Hematopoietic multipotent progenitor cell treated with erythropoietin and hydrocortisone succinate and interleukin-3 and kit ligand, for 6 days (in vitro differentiated cells): ENCODE results near the gene CTPS1.
A peak's percentile ranks its signal among the peaks of the same experiment; 100 is the strongest.

Source experiments
- DNase-seq: peaks from one replicate; pipeline ENCODE4 v3.0.0-alpha.2; 2015

Gene CTPS1

DNA sequence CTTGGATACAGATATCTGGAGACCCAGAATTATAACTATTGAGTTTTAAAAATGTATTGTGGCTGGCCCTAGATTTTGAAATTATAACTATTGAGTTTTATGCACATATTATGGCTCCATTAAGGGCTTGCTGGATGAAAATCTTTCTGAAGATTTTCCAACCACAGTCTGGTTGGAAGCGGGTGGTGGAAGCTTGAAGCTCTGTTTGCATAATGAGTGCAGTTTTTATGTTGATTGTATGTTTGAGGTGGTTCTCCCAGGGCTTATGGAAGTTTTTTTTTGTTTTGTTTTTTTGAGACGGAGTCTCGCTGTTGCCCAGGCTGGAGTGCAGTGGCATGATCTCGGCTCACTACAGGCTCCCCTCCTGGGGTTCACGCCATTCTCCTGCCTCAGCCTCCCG, 10.1 kb upstream of the CTPS1 start:
- no peak for DNase-seq

DNA sequence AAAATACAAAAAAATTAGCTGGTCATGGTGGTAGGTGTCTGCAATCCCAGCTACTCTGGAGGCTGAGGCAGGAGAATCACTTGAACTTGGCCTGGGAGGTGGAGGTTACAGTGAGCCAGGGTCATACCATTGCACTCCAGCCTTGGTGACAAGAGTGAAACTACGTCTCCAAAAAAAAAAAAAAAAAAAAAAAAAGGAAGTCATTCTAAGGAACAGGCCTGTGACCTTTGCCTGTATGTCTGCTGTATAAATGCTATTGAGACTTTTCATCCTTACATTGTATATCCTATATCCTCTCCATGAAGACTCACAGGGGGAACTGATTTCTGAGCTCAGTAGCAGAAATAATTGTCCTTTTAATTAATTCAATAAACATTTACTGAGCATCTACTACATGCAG, 7.5 kb upstream of the CTPS1 start:
- DNase-seq: no peak

DNA sequence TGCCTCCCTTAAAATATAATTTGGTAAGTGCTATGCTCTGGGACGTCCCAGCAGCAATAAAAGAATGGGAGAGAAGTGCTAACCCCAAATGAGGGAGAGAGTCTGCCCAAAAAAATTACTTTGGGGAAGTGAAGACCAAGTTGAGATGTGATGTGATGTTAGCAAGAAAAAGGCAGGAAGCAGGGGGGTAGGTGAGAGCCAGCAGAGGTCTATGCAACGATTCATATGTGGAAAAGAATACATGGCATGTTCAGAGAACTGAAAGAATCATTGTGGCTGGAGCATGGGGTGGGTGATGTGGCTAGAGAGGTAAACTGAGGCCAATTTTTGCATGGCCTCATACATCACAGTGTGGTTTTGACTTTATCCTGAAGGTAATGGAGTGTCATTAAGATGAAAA, 5.6 kb upstream of the CTPS1 start:
- DNase-seq: no peak

DNA sequence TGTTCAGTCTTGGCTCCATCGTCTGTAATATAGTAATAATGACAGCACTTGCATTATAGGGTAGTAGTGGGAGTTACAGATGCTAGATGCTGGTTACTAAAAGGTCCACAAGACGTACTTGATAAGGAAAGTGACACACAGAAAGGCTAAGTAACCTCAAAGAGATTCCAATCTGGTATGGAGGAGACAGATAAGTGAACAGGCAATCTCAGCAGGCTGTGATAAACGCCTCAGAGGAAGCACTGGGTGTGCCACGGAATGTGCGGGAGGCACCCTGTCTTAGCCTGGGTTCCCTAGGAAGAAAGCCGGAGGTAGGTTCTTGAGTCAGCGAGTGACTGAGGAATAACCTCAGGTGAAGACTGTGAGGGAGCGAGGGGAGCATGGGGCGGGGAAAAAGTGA, 4.6 kb upstream of the CTPS1 start:
- peak; percentile 75 for DNase-seq

DNA sequence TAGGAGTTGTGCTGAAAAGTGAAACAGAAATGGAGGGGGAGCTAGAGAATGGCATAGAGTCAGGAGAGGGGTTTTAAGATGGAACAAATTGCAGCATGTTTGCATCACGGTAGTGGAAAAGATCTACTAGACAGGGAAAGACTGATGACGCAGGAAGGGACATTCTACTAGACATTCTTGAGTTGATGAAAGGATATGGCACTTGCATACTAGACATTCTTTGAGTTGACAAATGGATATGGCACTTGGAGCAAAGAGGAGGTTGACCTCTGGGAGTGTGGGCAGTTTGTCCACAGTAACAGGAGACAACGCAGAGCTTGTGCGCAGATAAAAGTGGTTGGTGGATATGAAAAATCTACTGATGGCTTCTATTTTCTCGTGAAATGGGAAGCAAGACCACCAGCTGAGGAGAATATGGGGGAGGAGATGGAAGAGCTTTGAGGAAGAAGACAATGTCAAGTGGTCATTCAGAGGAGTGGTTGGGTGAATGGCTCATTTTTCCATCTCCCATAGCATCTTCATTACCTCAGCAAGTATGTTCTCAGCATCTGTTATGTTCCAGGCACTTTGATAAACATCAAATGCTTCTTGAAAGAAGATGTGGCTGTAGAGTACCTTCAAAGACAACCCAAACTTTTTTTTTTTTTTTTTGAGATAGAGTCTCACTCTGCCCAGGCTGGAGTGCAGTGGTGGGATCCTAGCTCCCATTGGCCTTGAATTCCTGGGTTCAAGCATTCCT, 2.4 kb upstream of the CTPS1 start:
- no peak for DNase-seq

GRCh38 chr1:40977716-40978115, 1.8 kb upstream of the CTPS1 start:
- no peak for DNase-seq

DNA sequence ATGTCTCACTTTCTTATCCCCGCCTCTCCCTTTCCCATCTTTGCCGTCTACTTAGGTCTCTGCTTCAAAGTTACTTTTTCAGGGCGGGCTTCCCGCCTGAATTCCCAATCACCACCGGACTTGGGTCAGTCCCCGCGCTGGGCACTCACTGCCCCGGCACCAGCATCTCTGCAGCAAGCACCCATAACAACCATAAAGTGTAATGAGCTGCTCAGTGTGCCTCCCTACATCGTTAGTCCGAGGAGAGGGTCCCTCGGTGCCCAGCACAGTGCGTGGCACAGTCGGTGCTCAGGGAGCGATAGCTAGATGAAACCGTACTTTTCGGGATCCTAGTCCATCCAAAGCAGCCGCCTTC, 633 bp upstream of the CTPS1 start:
- DNase-seq: no peak

DNA sequence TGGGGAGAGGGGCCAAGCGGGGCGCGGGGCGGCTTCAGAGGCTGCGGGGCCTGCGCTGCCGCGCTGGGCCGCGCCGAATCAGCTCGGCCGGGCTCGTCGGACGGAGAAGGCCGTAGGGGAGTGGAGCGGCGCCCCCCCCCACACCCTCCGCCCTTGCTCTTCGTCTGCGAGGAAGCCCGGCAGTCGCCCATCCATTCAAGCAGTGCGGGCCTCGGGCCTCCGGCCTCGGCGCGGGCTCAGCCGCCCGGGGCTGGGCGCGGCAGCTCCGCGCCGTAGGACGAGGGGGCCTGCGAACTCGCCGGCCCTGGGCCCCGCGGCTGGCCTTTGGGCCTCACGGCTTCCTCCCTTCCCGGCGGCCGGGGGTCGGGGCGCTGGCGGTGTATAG, 564 bp downstream of the CTPS1 start:
- no peak for DNase-seq

GRCh38 chr1:40980453-40981121, 1.1 kb downstream of the CTPS1 start:
- peak; percentile 61 for DNase-seq

DNA sequence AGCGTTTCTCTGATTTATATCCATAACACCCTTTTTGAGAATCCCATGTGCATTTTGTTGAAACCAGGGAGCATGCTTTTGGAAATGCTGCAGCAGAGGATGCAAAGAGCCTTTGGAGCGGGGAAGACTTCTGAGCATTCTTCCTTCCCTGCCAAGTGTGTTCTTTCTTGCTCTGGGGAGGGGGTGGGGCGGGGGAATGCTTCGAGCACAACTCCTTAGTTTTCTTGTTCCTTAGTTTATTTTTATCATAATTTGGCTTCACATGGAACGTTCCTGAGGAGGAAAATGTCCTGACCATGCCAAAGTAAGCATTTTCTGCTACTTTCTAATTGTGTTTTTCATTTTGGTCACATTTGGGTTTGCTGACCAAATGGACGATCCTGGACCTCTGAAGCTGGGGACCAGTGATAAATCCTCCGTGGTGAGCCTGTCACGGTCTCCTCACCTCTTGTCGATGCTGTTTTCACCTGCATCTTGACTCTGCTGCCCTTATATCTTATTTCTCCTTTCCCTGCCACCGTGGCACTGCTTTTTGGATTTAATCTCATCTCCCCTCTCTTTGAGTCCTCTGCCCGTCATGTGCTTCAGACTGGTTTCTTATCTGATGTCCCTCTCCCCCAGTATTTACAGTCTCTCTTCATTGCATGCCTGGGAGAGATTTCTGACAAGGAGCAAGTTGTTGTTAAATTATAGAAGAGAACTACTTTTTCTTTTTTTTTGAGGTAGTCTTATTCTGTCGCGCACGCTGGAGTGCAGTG, 2.4 kb downstream of the CTPS1 start:
- DNase-seq: peak; percentile 68

DNA sequence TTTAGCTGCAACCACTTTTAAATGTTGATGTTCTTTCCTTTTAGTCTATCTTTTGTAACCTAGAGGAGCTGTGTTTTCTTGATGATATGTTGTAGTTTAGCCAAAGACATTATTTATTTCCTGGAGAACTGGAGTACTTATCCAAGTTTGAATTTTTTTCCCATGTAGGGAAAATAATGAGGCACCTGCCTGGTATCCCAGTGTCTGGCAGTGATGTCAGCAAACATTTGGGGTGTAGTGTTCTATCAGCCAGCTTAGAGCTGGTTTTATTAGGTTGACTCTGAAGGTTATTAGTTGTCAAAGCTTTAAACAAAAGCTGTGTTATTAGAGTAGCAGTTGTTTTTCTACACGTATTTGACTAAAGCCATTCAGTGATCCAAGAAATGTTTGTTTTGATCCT, 3.2 kb downstream of the CTPS1 start:
- no peak for DNase-seq

DNA sequence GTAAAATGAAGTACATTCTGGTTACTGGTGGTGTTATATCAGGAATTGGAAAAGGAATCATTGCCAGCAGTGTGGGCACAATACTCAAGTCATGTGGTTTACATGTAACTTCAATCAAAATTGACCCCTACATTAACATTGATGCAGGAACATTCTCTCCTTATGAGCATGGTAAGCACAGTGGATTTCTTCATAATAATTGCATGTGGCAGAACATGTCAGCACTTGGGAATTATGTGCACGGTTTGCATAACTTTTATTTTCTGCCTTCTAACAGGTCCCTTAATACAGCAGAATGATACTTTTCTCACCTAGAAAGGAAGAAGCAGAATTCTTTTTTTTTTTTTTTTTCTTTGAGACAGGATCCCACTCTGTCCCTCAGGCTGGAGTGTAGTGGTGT, 3.8 kb downstream of the CTPS1 start:
- no peak for DNase-seq

- DNase-seq: no peak
These were observed 4.6 kb downstream of the CTPS1 start for GRCh38 chr1:40984066-40984465.

DNA sequence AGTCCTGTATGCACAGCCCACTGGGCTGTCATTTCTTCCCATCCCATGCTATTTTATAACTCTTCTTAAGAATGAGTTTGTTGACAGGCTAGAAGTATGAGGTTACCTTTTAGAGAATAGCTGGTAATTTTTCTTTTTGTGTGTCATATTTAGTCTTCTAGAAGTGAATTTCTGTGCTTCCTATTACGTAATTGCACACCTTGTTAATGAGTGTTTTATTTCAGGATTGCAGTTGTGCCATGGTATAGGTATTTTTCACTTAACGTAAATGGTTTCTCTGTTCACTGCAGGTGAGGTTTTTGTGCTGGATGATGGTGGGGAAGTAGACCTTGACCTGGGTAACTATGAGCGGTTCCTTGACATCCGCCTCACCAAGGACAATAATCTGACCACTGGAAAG, 5.0 kb downstream of the CTPS1 start:
- DNase-seq: no peak

- no peak for DNase-seq
These were observed 5.7 kb downstream of the CTPS1 start for GRCh38 chr1:40985161-40985560.

- DNase-seq: no peak
These were observed 6.4 kb downstream of the CTPS1 start for GRCh38 chr1:40985875-40986274.

- DNase-seq: no peak
These were observed 6.9 kb downstream of the CTPS1 start for GRCh38 chr1:40986328-40986783.

- DNase-seq: no peak
These were observed 7.5 kb downstream of the CTPS1 start for GRCh38 chr1:40986956-40987355.

GRCh38 chr1:40987439-40988276, 8.2 kb downstream of the CTPS1 start:
- DNase-seq: no peak

DNA sequence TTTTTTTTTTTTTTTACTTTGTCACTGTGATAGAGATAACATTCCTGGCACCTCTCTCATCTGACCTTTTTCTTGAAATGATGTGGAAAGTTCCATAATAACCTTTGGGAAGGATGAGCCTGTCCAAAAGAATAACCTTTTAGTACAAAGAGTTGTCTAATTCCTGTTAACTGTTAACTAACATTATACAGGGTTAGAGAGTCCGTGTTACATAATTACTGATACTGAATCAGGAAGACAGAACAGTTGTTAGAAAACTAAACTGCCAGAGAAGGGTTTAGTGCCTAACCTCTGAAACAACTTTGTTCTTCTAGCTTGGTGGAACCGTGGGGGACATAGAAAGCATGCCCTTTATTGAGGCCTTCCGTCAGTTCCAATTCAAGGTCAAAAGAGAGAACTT, 8.8 kb downstream of the CTPS1 start:
- no peak for DNase-seq

GRCh38 chr1:40989066-40989465, 9.6 kb downstream of the CTPS1 start:
- DNase-seq: no peak

DNA sequence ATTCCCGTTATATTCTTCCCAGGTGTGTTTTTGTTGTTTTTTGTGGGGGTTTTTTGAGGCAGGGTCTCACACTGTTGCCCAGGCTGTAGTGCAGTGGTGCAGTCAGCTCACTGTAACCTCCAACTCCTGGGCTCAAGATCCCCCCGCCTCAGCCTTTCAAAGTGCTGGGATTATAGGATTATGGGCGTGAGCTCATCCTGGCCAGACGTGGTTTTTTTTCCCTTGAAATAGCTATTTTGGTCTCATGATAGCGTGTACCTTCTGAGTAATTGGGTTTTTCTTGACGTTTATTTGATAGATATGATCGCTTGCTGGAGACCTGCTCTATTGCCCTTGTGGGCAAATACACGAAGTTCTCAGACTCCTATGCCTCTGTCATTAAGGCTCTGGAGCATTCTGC, 17.6 kb downstream of the CTPS1 start:
- no peak for DNase-seq

DNA sequence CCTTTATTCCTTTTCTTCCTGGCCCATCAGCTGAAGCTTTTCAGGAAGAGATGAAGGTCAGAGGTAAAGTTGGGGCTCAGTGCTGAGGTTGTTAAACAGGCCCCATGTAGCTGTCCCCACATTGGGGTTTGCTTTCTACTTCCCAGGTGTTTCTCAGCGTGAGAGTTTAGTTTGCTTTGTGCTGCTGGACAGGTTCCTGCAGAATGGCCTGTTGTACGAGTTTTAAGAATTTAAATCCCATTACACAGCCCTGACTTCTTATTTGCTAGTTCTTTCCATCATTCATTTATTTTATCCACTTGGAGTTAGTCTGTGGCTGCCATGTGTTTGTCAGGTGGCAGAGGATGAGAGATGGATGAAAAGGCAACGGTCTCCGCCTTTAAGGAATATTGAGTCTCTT, 19.2 kb downstream of the CTPS1 start:
- DNase-seq: no peak
